NCI-H187 (cell line): Measurements from ENCODE around the gene TTC28.
"Not testable (repeated sequence)": the region's sequence is repeated elsewhere in the genome, so short reads cannot be mapped to it uniquely, and the experiment has no call there.

Experiments
- DNase-seq, 2 experiments: peaks; one replicate each; lab custom pipeline; 2025; lab: John Stamatoyannopoulos, UW

The TTC28 gene

DNA sequence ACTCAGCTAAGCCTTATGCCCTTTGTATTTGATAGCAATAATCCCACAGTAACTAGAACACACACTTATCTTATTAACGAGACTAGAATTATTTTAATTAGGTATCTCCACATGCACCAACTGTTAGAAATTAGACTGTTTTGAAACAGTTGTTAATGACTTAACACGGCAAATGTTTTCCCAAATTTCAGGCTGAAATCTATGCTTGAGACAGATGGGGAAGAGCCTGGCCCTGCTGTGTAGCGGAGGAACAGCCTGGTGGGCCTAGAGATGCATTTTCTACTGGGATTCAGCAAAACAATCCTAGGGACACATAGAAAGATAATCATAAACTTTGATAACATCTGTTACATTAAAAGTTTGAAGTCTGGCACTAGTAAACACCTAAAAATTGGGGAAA, 273.4 kb downstream of the TTC28 start:
- DNase-seq: no peak

GRCh38 chr22:28405588-28405987, 274.1 kb downstream of the TTC28 start:
- DNase-seq: no peak

- DNase-seq: no peak
Measured at GRCh38 chr22:28402539-28402938, 277.1 kb downstream of the TTC28 start.

- no peak for DNase-seq
Measured at GRCh38 chr22:28402060-28402459, 277.6 kb downstream of the TTC28 start.

DNA sequence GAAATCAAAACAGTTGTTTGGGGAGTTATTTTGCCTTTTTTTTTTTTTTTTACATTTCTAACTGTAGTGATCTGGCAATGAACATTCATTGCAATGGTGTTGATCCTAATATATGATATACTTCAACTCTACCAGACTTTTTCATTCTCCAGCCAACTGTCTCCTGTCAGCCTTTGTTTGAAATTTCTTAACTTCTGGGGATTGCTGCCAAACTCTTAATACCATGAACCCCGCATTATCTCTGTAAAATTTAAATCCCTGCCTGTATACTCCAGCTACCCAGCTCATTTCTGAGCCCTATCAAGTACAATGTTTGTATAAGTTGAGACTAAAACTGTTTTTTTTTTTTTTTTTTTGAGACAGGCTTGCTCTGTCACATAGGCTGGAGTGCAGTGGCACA, 280.7 kb downstream of the TTC28 start:
- no peak for DNase-seq

DNA sequence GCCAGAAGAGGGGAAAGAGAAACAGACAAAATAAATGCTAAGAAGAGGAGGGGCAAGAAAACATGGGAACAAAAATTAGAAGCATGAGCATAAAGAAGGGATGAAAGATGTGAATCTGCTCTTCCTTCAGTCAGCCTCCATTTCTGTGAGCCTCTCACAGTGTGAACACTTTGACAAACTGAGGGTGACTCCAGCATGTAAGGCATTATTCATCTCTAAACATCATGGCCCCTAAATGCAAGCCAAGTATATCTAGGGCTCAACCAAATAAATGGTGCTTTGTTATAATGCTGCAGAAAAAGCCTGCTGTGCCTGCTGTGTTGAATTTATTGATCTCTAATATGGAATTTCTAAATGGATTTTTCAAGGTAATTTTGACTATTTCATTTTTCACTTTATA, 281.3 kb downstream of the TTC28 start:
- DNase-seq: no peak

DNA sequence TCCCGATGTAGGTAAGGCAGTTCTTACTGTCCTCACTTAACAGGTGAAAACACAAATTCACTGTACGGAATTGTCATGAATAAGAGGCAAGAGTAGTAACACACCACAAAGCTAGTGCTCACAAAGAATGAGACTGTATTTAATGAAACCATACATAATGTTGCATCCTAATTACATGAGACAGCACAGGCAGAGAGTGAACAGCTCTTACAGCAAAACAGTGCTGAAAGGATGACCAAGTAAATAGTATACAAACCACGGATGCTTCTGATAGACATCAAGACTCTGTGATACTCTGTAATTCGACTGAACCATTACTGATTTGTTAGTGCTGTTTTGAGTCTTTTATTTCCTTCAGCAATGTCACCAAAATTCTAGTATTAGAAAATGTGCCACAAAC, 282.3 kb downstream of the TTC28 start:
- DNase-seq: no peak

DNA sequence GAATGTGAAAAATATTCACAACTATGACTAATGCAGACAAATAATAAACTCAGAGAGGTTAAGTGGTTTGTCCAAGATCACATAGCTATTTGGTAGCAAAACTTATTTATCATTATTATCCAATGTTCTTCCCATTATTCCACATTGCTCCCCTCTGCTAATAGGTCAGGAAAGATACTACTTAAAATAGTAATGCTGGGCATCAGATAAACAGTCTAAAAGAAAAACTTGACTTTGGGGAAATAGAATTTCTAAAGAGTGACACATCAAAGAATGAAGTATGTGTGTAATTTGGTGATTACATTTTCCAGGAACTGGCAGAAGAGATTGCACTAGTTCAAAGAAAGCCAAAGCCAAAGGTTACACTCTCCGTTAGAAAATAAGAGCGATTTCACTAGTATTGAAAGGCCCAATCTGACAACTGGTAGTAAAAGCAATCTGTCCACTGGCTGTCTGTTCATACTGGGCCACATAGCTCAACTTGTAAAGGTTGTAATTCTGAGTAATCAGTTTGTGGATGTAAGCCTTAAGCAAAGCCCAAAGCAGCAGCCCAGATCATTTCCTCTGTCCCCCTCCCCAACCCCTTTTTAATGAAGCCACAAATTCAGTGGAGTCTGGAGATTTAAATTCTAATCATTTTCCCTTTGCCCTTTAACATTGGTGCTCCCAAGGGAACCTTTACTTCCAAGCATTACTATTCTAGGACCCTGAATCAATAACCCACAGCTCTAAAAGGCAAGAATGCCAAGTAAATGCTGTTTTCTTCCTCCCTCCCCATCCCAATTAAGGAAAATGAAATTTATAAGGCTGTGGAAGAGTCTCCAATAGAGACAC, 283.5 kb downstream of the TTC28 start:
- DNase-seq: no peak

- DNase-seq: no peak
Measured at GRCh38 chr22:28395520-28395919, 284.1 kb downstream of the TTC28 start.

- DNase-seq: no peak
Measured at GRCh38 chr22:28394513-28395110, 285.0 kb downstream of the TTC28 start.

GRCh38 chr22:28381429-28382167, 298.0 kb downstream of the TTC28 start:
- DNase-seq: no peak

- DNase-seq: no peak
Measured at GRCh38 chr22:28379951-28380350, 299.7 kb downstream of the TTC28 start.

DNA sequence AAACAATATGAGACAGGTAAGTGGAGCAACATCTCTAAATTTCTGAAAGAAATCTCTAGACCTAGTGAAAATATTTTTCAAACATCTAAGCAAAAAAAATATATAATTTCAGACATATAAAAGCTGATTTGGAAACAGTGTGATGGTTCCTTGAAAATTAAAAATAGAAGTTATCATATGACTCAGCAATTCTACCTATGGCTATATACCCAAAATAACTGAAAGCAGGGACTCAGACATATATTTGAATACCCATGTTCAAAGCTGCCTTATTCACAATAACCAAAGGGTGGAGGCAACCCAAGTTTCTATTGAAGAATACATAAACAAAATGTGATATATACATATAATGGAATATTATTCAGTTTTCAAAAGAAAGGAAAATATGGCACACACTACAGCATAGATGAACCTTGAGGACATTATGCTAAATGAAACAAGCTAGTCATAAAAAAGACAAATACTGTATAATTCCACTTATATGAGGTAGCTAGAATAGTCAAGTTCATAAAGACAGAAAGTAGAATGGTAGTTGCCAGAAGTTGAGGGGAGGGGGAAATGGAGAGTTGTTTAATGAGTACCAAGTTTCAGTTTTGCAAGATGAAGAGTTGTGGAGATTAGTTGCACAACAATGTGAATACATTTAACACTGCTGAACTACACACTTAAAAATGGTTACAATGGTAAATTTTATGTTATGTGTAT, 300.4 kb downstream of the TTC28 start:
- no peak for DNase-seq

DNA sequence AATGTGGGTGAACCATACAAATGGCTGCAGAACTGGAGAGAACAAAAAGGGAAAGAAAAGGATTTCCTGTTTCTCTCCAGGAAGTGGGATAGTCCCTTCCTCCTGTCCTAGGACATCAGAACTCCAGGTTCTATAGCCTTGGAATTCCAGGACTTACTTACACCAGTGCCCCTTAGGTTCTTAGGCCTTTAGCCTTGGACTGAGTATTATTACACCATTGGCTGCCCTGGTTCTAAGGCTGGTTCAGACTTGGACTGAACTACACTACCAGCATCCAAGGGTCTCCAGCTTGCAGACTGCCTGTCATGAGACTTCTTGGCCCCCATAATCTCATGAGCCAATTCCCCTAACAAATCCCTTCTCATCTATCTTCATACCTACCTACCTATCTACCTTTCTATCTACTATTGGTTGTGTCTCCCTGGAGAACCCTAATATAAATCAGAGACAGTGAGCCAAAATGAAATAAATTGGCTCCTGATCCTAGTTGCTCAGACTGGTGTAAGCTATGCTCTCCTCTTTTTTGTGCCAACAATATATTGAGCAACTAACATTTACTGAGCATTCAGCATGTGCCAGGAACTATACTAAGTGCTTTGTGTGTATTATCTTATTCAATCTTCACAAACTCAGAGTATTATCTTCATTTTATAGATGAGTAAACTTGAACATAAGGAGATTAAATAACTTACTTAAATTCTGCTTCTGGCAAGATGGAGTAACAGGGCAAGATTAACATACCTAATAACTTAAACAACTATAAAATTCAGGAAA, 303.7 kb downstream of the TTC28 start:
- DNase-seq: no peak

GRCh38 chr22:28373831-28374230, 305.8 kb downstream of the TTC28 start:
- no peak for DNase-seq

- DNase-seq: no peak
Measured at GRCh38 chr22:28369854-28370253, 309.8 kb downstream of the TTC28 start.

GRCh38 chr22:28366856-28367255, 312.8 kb downstream of the TTC28 start:
- no peak for DNase-seq

DNA sequence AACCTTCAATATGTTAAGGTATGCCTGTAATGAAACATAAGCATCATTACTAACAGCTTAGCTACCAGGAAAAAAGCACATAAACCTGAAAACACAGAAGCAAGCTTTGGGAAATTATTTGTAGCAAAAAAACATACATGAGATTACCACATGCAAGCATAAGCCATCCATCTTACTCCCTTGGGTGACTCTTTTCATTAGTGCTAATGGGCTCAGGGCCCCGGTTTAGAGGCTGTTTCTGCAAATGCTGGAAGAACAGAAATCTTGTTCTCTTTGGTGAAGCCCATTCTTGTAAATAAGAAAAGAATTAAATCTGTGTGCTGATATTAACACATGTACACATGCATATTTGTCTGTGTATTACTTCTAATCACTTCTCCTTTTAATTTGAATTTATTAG, 314.3 kb downstream of the TTC28 start:
- no peak for DNase-seq

GRCh38 chr22:28364105-28364504, 315.5 kb downstream of the TTC28 start:
- DNase-seq: not testable (repeated sequence)

DNA sequence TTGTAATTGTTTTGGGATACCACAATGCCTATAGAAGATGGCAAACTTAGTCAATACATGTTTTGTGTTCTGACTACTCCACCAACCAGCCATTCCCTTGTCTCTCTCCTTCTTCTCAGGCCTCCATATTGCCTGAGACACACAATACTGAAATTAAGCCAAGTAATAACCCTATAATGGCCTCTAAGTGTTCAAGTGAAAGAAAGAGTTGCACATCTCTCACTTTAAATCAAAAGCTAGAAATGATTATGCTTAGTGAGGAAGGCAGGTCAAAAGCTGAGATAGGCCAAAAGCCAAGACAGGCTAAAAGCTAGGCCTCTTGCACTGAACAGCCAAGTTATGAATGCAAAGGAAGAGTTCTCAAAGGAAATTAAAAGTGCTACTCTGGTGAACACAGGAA, 318.7 kb downstream of the TTC28 start:
- no peak for DNase-seq

DNA sequence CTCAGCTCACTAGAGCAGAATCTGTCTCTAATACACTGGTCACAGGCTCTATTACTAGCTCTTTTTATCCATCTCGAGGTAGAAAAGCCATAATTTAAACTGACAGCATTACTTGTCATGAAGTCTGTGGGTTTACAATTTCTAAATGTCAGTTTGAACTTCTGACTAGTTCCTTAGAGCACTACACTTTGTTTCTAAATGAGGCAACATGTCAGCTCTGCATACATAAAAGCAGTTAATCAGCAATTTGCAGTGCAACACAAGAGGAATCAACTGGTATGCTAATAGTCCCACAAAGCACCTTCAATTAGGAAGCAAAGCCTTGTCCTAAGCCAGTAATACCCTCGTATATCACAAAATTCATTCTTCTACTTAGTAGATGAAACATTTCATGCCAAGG, 321.3 kb downstream of the TTC28 start:
- DNase-seq: no peak

GRCh38 chr22:28357193-28357592, 322.4 kb downstream of the TTC28 start:
- no peak for DNase-seq
